ENCODE measurements around the gene SIGMAR1. TPM values are rescaled to one million over a fixed set of nuclear protein-coding genes. Genes with fewer than 3 reads are reported as not detected.

The SIGMAR1 gene
- total and polyA plus RNA-seq, 2 of the 8 experiments (the other 6 are each of a cell fraction or from before 2014, with no cell fraction given) = 84.2 to 134 TPM

DNA sequence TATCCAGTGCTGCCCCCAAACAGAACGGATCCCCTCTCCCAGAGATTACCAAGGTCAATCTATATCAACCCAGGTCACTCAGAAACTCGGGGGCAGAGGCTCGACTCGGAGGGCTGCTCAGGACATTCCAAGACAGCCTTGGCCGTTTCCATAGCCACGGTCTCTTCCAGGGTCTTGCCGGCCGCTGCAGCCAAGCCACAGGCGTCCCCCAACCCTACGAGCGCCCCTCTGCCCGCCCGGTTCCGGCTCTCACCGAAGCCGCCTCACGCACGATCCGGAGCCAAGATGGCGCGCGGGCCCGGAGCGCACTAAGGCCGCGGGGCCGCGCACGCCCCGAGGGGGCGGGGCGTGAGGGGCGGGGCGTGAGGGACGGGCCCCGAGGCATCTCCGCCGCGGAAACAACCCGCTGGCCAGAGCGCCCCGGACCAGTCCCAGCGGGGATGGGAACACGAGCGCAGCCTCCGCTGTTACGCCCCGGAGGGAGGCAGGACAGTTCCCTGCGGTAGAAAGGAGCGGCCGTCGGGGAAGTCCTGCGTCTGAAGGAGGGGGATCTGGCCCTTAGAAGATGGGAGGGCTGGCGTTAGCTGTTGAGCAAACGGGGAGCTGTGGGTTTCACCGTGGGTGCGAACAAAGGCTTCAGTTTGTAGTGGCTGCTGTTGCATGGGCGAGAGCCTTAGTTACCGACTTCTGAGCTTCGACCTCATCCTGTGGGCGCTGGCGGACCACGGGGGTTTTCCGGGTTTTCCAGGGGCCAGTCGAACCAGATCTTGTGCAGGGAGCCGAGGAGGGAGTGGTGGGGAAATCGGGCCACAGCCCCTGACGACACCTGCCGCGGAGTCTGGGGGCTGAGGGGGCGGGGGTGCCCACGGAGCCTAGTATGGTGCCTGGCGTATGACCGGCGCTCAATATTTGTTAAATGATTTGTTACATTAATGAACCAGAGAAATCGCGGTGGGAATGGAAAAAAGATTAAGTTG, 25.5 kb downstream of the SIGMAR1 start, which contains the start of gene RPP25L (continued):
- TF ChIP-seq JUND (IDR thresholded peaks at IDR 0.05; ENCODE audit: low read length) (no peak), POLR2AphosphoS5 (IDR thresholded peaks at IDR 0.05; ENCODE audit: low read depth, low read length) (peak; percentile 74), TEAD4 (IDR thresholded peaks at IDR 0.05; ENCODE audit: low read depth, low read length) (no peak), EZH2 (IDR thresholded peaks at IDR 0.05; ENCODE audit: low read depth, low read length, severe bottlenecking) (no peak), KDM4A (IDR thresholded peaks at IDR 0.05; ENCODE audit: low read depth, low read length, severe bottlenecking) (peak; percentile 90), TBP (IDR thresholded peaks at IDR 0.05; ENCODE audit: low read depth, low read length) (peak; percentile 50; the same call in 1 of the 2 replicates), SP1 (IDR thresholded peaks at IDR 0.05; ENCODE audit: low read depth, low read length) (no peak), CTCF (IDR thresholded peaks at IDR 0.05; ENCODE audit: control extremely low read depth in 1 of 3, insufficient read depth in 1 of 3, low read depth in 1 of 3, low read length in 3 of 3) (peak in 1 of 3 experiments; percentile 3; a peak in 1 of 4 replicates), CTBP2 (IDR thresholded peaks at IDR 0.05; ENCODE audit: borderline replicate concordance, insufficient read depth, insufficient read length, low read length) (no peak), BRCA1 (IDR thresholded peaks at IDR 0.05; ENCODE audit: low read depth, low read length) (no peak), POLR2A (IDR thresholded peaks at IDR 0.05; ENCODE audit: control extremely low read depth in 1 of 2, low read depth in 2 of 2, low read length in 2 of 2) (peak in 1 of 2 experiments; percentile 44; a peak in 1 of 3 replicates), SIX5 (IDR thresholded peaks at IDR 0.05; ENCODE audit: low read depth, low read length) (no peak), YY1 (IDR thresholded peaks at IDR 0.05; ENCODE audit: low read depth, low read length) (peak; percentile 91), RFX5 (IDR thresholded peaks at IDR 0.05; ENCODE audit: borderline replicate concordance, low read depth, low read length) (no peak), FOSL1 (IDR thresholded peaks at IDR 0.05; ENCODE audit: insufficient read depth, low read depth, low read length) (no peak), ATF2 (IDR thresholded peaks at IDR 0.05; ENCODE audit: low read length) (no peak), SRF (IDR thresholded peaks at IDR 0.05; ENCODE audit: low read depth, low read length) (no peak), SIRT6 (IDR thresholded peaks at IDR 0.05; ENCODE audit: low read length) (no peak), CHD2 (IDR thresholded peaks at IDR 0.05; ENCODE audit: low read length) (no peak), TAF7 (optimal IDR thresholded peaks at IDR 0.05; ENCODE audit: borderline replicate concordance, low read depth, low read length) (peak; percentile 77)
